Epithelial cell of proximal tubule (primary cell): Measurements from ENCODE around the gene TXNIP. TPM values are rescaled to one million over a fixed set of nuclear protein-coding genes. Genes with fewer than 3 reads are reported as not detected.

Experiments
- DNase-seq: peaks from one replicate; pipeline ENCODE4 v3.0.0-alpha.2; 2011; ENCODE audit warnings: low read depth
- H3K4me3 ChIP-seq: 2 replicates; pipeline ENCODE4 v1.5.1; 2011; ENCODE audit warnings: low read depth, mild to moderate bottlenecking, low read length
- total RNA-seq: library from RNA; depleted of rRNA; stranded (reverse); fragments of >200 nt; gene quantifications from 2 replicates; pipeline ENCODE4 v1.2.3, GENCODE V29; 2015
- TF ChIP-seq, protein P1 (sequence below): conservative IDR thresholded peaks from 2 replicates; pipeline ENCODE4 v1.5.1; 2012; ENCODE audit warnings: low read depth, mild to moderate bottlenecking, low read length

Gene TXNIP
- total RNA-seq, 1 donor from 2014 or later = 198 TPM

DNA sequence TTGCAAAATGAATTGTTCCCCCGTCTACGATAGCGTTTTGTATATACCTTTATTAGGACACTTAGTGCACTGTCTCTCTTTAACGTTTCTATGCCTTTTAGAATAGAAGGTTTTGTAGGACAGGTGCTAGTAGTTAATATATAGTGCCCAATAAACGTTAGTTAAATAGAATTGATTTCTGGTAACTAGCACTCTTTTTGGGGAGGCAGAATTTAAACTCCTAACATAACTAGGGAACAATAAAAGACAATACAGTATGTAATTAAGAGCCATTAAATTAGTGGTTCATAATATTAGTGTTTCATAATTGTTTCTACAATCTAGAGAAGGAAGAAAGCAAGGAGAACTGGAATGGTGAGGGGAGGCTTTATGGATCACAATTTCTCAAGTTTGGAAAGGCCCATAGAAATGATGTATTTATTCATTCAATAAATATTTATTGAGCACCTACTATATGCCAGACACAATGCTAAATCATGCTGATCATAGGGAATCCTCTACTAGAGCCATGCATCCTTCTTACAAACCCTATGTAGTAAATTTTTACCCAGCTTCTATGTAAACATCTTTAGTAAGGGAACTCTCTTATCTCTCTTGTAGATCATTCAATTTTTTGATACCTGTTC, 31.1 kb downstream of the TXNIP start:
- peak overlapping the region; percentile 86 for H3K4me3 ChIP-seq
- DNase-seq = no peak
- TF ChIP-seq, protein P1, sequence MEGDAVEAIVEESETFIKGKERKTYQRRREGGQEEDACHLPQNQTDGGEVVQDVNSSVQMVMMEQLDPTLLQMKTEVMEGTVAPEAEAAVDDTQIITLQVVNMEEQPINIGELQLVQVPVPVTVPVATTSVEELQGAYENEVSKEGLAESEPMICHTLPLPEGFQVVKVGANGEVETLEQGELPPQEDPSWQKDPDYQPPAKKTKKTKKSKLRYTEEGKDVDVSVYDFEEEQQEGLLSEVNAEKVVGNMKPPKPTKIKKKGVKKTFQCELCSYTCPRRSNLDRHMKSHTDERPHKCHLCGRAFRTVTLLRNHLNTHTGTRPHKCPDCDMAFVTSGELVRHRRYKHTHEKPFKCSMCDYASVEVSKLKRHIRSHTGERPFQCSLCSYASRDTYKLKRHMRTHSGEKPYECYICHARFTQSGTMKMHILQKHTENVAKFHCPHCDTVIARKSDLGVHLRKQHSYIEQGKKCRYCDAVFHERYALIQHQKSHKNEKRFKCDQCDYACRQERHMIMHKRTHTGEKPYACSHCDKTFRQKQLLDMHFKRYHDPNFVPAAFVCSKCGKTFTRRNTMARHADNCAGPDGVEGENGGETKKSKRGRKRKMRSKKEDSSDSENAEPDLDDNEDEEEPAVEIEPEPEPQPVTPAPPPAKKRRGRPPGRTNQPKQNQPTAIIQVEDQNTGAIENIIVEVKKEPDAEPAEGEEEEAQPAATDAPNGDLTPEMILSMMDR = no peak

DNA sequence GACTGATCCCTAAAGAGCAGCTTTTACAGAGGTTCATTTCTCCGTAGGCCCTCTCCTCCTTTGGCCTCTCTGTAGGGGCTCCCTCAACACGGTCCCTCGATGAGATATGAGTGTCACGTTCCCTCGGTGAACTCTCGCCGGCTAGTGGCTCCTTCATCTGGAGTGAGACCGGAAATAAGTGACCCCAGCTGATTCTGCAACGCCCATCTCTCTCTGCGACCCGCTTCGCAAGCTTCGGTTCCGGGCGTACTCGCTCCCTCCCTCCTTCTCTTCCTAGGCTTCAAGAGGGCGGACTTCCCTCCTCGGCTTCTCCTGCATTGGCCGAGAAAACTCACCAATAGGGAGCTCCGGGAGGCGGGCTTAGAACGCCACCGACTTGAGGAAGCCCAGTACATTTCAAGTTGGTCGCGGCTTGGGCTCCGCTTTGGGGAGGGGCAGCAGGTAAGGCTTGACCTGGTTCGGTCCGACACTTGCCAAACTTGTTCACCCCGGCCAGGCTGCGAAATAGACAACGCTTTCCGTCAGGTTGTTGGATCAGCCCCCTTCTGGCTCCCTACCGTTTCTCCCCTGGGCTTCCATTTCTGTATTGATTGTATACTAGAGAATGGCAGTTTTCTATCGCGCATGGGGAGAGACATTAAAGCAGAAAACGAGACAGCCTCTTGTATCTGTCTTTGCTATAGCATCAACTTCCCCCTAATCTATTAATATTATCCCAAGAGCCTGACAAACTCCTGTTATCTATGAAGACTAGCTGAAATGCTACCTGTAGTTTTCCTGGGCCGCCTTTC, 31.9 kb downstream of the TXNIP start, which contains the start of the genes ANKRD34A and POLR3GL:
TSS of gene ANKRD34A (minus strand) at position 248 of the 791 bp plus-strand sequence. CDS start 2,816 bp downstream, outside the sequence.
TSS of gene POLR3GL (plus strand) at position 363 of the 791 bp plus-strand sequence. CDS start 10,176 bp downstream, outside the sequence.
- H3K4me3 ChIP-seq = peak within 1 kb of the TSS; percentile 86
- peak; percentile 70 for DNase-seq
- TF ChIP-seq, protein P1 = no peak

DNA sequence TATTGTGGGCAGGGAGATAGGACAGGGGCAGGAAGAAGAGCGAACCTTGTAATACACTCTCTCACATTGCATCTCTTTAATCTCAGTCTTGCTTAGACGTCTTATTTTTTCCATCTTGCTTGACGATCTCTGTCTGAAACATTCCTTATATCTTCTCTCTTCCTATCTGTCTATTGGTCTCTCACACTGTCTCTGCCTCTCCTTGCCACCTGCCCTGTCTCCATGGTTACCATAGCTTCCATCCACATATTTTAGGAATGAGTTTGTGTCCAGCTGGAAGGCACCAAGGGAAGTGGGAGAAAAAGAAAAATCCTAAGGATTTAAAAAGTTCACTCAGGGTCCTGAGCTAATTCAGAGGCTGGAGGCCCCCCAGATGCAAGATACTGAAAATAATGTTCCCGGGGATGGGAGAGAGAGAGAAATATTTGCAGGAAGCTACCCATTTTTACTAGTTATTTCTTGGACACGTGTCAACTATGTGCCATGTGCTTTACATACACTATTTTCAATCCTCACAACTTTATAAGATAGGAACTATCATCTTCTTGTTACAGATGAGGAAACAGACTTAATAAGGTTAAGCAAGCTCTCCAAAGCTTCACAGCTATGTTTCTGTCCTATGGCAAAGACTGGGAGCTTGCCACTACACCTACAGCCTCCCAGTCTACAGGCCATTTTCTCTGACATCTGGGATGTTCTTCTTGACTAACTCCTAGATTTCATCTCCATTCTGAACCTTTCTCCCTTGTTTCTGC, 32.9 kb downstream of the TXNIP start:
- peak overlapping the region; percentile 86 for H3K4me3 ChIP-seq
- DNase-seq = no peak
- TF ChIP-seq, protein P1 = no peak

DNA sequence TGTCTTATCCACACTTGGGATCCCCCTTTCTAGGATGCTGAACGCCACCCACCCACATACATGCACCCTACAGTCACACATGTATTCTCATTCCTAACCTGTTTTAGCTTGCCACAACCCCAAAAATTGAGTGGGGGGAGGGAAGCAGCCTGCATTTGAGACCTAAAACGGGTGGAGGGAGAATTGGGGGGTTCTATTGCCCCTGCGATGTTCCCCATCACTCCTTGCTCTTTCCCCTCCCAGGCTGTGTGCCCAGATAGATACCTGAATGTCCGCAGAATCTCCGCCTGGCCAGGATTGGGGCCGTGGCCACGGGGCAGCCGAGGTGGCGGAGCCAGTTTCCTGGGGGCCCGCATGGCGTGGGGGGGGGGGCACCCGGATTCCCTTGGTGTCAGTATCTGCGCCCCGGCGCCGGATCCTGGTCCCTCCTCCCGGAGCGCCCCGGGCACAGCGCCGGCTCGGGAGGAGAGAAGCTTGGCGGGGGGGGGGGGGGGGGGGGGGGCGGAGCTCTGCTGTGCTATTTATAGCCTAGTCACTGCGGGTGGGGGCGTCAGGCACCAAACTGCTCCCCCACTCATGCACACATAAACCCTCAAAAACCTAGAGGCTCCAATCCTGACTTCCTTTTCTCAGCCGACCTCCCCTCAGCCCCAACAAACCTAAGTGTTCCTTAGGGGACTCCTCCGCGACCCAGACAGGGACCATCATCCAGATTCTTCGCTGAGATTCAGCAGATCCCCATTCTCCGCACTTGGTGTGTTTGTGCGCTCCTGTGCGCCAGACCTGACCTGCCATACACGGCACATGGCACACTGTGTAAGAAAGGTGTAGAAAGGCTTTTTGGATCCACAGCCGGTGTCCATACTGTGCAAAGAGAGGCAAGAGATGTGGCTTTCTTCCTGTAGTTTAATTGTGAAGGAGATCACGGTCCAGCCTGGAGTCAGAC, 33.9 kb downstream of the TXNIP start:
- no peak for DNase-seq
- peak overlapping the region; percentile 78 for H3K4me3 ChIP-seq
- TF ChIP-seq, protein P1 = no peak

DNA sequence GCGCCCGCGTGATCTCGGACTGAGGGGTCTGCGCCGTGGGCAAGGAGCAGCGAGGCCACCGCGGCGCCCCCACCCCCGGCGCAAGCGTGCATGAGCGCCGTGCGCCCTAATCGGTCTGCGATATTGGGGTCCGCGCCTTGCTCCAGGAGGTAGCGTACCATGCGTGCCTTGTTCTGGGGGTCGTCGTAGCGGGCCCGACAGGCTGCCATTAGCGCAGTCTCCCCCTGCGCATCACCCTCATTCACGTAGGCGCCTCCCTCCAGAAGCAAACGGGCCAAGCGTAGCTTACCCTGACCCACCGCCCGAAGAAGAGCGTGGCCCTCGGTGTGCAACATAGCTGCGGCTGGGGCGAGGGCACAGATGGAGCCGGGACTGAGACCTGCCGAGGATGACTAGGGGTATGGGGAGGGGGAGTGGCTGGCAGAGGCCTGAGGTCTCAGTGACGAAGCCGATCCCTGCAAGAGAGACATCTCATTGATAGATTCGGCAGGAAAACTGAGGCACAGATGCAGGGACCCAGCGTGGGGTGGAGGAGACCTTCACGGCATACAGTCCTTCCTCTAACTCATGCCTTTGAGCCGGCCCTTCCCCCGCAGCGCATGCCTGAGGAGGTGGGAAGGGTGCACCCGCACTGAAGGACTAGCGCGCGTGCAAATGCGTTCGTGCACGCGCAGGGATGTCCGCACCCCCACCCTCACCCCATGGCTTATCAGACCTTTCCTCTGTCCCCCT, 34.8 kb downstream of the TXNIP start:
- TF ChIP-seq, protein P1 = no peak
- DNase-seq = no peak
- peak overlapping the region; percentile 78 for H3K4me3 ChIP-seq
